Raji (cell line): ENCODE results near the gene DHX15.

Experiments
- POLR2A ChIP-seq: IDR thresholded peaks from 2 replicates; pipeline ENCODE4 v1.6.1; 2011; ENCODE audit warnings: low read depth, low read length, control low read depth; ENCODE audit not compliant: insufficient read depth

DHX15 gene

GRCh38 chr4:24584211-24584850 is at the start of gene DHX15:
Gene DHX15 (minus strand): TSS chr4:24584554. CDS start chr4:24584393, 161 bp downstream.
- TF ChIP-seq POLR2A: peak; percentile 90

DNA sequence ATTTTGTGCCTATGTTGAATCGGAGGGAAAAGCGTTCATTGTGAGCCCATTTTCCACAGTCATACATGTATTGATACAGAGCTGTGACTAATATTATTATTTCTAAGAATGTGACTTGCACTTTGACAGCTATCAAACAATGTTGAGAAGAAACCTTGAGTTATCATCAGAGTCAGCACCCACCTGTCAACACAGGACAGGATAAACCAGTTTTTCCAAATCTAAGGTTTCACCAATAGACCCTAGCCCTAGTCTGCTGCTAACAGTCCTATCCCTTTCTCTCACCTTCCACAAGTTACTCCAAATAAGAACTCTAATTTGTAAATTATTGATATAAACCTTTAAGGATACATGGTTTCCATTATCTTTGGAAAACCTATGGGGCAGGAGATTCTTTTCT is 47.7 kb upstream of the DHX15 start:
- no peak for TF ChIP-seq POLR2A

DNA sequence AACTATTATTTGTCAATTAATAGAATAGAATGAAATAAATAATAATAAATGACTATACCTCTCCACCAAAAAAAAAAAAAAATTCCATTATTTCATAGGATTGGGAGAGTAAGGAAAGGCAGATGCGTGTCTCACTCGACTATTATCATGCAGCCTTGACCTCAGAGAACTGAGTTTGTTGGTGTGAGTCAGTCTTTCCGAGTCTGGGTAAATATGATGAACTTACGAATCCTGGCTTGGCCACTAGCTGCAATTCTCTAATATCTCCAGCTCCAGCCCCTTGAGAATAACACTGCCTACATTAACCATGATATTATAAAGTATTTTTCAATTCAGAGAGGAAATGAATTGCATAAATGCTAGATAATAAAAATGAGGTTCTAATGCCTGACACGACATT is 46.6 kb upstream of the DHX15 start:
- no peak for TF ChIP-seq POLR2A

- TF ChIP-seq POLR2A: no peak
Observed at GRCh38 chr4:24625091-24625490, 40.7 kb upstream of the DHX15 start.

DNA sequence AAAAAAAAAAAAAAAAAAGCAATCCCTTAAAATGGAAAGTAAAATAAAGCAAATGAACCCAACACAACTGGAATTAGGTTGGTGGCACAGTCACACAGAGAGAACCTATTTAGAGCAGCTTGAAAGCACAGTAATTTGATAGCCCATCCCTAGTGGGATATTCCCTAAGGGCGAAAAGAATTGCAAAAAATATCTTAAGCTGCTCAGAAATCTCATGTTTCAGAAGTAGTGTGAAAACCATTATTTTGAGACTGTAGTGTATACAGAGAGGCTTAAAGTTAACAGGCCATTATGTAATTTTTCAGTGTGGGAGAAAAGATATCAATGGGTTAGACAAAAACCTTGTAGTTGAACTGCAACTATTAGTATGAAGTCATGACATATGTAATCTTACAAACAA is 40.0 kb upstream of the DHX15 start:
- TF ChIP-seq POLR2A: no peak

- no peak for TF ChIP-seq POLR2A
Observed at GRCh38 chr4:24622146-24622834, 37.9 kb upstream of the DHX15 start.

GRCh38 chr4:24615977-24616376 is 31.6 kb upstream of the DHX15 start:
- TF ChIP-seq POLR2A: no peak

GRCh38 chr4:24614881-24615280 is 30.5 kb upstream of the DHX15 start:
- no peak for TF ChIP-seq POLR2A

DNA sequence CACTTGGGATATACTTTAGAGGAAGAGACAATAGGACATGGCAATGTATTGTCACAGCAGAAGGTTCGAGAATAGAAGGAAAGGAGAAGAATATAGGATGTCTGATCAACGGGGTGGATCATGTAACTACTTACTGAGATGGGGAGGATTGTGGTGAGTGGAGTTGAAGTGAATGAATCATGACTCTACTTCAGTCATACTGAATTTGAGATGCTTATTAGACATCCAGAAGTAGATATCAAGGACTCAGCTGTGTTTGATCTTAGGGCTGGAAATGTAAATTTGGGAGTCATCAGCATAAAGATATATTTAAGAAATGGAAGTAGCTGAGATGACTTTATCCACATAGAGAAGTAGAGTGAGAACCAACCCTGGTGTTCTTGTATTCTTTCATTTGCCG is 29.1 kb upstream of the DHX15 start:
- no peak for TF ChIP-seq POLR2A

DNA sequence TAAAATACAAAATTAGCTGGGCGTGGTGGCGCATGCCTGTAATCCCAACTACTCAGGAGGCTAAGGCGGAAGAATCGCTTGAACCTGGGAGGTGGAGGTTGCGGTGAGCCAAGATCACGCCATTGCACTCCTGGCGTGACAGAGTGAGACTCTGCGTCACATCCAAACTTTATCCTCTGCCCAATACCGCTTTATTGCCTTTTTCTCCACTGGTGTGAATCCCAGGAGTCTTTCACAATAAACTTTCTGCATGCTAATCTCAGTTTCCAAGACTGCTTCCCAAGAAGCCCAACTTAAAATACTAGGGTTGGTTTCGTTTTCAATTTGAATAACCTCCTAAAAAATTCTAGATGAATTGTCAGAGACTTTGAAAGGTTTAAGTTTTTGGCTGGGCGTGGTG is 27.2 kb upstream of the DHX15 start:
- no peak for TF ChIP-seq POLR2A

DNA sequence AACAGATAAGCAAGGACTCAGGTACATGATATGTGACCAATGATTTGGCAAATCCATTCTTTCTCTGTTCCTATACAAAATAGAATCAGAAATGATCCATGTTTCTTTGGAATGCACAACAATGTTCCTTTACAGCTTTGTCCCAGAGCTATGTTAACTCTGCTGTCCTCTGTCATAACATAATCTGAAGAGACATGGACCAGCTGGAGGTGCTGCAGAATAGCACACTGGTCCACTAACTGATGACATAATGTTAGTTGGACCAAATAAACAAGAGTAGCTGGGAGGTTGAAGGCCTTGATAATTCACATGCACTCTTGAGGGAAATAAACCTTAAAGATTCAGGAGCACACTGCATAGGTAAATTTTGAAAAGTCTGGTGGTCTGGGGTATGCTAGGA is 23.0 kb upstream of the DHX15 start:
- TF ChIP-seq POLR2A: no peak

DNA sequence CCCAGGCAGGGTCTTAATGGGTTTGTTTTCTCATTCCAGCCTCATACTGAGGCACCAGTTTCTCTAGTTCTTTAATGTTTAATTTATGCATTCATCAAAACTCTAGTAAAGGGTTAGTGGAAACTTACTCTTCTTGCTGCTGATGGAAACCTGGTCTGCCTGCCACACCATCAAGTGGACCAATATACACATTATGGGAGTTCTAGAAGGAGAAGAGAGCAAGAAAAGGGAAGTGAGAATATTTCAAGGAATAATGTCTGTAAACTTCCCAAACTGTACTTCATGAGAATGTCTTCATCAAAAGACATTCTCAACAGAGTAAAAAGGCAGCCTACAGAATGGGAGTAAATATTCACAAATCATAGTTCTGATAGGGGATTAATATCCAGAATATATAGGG is 20.9 kb upstream of the DHX15 start:
- TF ChIP-seq POLR2A: no peak

DNA sequence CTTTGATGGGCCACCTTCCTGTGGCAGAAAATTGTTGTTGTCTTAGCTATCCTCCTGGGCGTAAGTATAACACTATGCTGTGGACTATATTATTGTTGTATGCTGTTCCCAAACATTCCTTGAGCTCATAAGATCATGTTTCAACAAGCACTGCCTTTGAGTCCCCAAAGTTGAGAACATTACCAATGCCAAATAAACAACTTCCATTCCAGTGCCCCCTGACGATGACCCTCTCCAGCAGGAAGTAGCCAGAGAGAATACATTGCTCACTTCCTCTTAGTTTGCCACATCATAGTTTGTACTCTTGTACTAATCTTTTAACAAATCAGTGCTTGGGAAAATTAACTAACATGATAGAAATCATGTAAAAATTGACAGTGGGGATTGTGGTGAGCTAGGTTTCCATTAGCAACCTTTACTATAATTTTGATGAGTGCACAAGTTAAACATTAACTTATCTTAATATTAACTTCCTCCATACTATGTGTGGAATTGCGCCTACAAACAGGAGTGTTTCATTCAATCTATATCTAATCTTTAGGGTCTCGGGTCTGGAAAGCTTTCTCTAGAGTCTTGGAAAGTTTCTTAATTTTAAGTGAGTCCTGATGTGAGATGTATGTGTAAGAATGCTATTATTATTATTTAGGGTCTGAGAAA is 20.3 kb upstream of the DHX15 start:
- no peak for TF ChIP-seq POLR2A

- no peak for TF ChIP-seq POLR2A
Observed at GRCh38 chr4:24603343-24603742, 19.0 kb upstream of the DHX15 start.

DNA sequence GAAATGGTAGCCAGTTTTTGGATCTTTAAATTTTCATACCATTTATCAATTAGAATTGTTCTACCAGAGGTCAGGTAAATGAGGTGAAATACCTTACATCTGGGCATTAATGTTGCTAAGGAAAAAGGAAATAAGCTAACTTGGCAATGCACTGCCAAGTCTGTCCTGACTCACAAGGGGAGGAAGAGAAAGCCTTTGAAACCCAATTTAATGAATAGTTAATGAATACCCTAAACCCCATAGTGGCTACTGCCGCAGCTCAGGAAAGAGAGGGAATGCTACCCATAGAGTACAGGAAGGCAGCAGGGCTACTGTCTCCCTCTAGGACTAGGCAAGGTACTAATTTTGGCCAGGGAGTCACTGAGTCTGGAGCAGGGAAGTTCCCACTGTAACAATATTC is 16.8 kb upstream of the DHX15 start:
- TF ChIP-seq POLR2A: no peak

- no peak for TF ChIP-seq POLR2A
Observed at GRCh38 chr4:24599275-24599674, 14.9 kb upstream of the DHX15 start.
